ENCODE results near the gene MUC4. TPM values are rescaled to one million over a fixed set of nuclear protein-coding genes. Genes with fewer than 3 reads are reported as not detected.
"Not testable (repeated sequence)": the region's sequence is repeated elsewhere in the genome, so short reads cannot be mapped to it uniquely, and the experiment has no call there.

MUC4 gene
- total RNA-seq, 1 donor from 2014 or later = not detected

DNA sequence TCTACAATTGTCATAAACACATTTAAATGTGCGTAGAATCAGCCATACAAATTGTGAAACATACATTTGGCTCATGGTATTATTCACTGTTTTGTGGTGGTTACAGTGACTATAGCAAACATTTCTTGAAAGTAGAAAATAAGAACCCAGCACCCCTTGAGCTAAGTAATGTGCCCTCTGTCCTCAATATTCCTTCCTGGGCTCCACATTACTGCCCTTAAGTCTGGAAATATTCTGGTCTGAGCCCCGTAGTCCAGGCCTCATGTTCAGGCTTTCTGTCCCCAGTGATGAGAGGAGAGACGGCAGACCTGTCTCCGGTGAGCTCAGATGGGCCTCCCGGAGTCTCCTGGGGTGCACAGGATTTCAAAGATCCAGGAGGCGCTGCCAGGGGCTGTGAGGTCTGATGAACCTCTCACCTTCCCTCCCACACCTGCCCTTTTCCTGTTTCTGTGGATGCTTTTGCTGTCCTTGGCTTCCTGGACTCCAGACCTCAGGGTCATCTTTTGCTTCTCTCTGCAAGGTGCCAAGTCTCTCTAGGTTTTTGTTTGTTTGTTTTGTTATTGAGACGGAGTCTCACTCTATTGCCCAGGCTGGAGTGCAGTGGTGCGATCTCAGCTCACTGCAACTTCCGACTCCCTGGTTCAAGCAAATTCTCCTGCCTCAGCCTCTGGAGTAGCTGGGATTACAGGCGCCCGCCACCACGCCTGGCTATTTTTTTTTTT, 99.8 kb downstream of the MUC4 start:
- intact Hi-C loops (cut with DNase I) = no loop called here
- Histone ChIP-seq H3K4me1 (no peaks in the 10 kb centered on the region), H3K36me3 (peaks cover 40 to 59% of the 10 kb centered on the region in 2 donors), H3K4me3 (no peak overlapping the region), H3K27me3 (no peaks in the 10 kb centered on the region), H3K27ac (no peak overlapping the region), H3K9me3 (no peaks in the 10 kb centered on the region)
- no peak for DNase-seq (ENCODE audit: low spot score in 2 of 2)
- TF ChIP-seq, protein P1, sequence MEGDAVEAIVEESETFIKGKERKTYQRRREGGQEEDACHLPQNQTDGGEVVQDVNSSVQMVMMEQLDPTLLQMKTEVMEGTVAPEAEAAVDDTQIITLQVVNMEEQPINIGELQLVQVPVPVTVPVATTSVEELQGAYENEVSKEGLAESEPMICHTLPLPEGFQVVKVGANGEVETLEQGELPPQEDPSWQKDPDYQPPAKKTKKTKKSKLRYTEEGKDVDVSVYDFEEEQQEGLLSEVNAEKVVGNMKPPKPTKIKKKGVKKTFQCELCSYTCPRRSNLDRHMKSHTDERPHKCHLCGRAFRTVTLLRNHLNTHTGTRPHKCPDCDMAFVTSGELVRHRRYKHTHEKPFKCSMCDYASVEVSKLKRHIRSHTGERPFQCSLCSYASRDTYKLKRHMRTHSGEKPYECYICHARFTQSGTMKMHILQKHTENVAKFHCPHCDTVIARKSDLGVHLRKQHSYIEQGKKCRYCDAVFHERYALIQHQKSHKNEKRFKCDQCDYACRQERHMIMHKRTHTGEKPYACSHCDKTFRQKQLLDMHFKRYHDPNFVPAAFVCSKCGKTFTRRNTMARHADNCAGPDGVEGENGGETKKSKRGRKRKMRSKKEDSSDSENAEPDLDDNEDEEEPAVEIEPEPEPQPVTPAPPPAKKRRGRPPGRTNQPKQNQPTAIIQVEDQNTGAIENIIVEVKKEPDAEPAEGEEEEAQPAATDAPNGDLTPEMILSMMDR (IDR thresholded peaks at IDR 0.05) = no peak

DNA sequence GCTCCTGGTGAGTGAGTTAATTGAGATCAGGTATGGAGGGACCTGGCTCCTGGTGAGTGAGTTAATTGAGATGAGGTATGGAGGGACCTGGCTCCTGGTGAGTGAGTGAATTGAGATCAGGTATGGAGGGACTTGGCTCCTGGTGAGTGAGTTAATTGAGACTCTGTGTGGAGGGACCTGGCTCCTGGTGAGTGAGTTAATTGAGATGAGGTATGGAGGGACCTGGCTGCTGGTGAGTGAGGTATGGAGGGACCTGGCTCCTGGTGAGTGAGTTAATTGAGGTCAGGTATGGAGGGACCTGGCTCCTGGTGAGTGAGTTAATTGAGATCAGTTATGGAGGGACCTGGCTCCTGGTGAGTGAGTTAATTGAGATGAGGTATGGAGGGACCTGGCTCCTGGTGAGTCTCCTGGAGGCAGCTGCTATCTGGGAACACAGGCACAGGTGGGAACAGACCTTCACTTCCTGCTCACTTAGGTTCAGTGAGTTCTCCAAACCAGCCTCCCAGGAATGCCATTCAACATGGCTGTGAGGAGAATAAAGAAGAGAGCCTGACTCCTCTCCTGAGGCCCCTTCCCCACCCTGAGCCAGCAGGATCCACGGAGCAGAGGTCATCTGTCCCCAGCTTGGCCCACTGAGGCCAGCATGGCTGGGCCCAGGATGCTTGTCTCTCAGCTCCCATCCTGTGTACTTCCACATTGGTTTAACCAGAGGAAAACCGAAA, 100.5 kb downstream of the MUC4 start:
- DNase-seq (ENCODE audit: low spot score in 2 of 2); H3K4me3 ChIP-seq; H3K27ac ChIP-seq; H3K9me3 ChIP-seq; H3K4me1 ChIP-seq; H3K27me3 ChIP-seq; intact Hi-C loops (cut with DNase I): not testable (repeated sequence)
- peaks cover 40 to 59% of the 10 kb centered on the region in 2 donors for H3K36me3 ChIP-seq

DNA sequence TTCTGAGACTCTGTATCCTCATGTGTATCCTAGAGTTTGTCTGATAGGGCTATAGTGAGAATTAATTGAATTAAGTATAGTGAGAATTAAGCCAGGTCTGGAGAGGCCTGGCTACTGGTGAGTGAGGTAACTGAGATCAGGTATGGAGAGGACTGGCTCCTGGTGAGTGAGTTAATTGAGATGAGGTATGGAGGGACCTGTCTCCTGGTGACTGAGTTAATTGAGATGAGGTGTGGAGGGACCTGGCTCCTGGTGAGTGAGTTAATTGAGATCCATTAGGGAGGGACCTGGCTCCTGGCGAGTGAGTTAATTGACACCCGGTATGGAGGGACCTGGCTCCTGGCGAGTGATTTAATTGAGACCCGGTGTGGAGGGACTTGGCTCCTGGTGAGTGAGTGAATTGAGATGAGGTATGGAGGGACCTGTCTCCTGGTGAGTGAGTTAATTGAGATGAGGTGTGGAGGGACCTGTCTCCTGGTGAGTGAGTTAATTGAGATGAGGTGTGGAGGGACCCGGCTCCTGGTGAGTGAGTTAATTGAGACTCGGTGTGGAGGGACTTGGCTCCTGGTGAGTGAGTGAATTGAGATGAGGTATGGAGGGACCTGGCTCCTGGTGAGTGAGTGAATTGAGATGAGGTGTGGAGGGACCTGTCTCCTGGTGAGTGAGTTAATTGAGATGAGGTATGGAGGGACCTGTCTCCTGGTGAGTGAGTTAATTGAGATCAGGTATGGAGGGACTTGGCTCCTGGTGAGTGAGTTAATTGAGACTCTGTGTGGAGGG, 101.4 kb downstream of the MUC4 start:
- H3K36me3 ChIP-seq = peaks cover 40 to 53% of the 10 kb centered on the region in 2 donors
- DNase-seq (ENCODE audit: low spot score in 2 of 2); H3K4me1 ChIP-seq; H3K27me3 ChIP-seq; H3K4me3 ChIP-seq; H3K9me3 ChIP-seq; intact Hi-C loops (cut with DNase I); H3K27ac ChIP-seq: not testable (repeated sequence)

DNA sequence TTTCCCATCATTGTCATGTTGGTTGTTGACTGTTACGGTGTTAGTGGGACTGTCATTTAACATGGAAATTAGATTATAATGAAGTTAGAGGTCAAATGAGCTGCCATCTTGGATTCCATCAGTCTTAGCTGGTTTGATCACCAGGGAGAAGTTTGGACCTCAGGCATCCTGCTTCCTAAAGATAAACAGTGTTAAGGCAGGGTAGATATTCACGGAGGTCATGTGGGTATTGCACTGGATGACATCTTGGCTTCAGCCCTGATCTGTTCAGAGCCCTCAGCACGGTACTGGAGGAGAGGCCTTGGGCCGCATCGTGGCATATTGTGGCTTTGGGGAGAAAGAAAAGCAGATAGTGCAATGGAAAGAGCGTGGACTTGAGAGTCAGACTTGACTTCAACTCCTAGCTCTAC, 102.0 kb downstream of the MUC4 start:
- TF ChIP-seq, protein P1 (IDR thresholded peaks at IDR 0.05) = no peak
- no peak for DNase-seq (ENCODE audit: low spot score in 2 of 2)
- intact Hi-C loops (cut with DNase I) = no loop called here

DNA sequence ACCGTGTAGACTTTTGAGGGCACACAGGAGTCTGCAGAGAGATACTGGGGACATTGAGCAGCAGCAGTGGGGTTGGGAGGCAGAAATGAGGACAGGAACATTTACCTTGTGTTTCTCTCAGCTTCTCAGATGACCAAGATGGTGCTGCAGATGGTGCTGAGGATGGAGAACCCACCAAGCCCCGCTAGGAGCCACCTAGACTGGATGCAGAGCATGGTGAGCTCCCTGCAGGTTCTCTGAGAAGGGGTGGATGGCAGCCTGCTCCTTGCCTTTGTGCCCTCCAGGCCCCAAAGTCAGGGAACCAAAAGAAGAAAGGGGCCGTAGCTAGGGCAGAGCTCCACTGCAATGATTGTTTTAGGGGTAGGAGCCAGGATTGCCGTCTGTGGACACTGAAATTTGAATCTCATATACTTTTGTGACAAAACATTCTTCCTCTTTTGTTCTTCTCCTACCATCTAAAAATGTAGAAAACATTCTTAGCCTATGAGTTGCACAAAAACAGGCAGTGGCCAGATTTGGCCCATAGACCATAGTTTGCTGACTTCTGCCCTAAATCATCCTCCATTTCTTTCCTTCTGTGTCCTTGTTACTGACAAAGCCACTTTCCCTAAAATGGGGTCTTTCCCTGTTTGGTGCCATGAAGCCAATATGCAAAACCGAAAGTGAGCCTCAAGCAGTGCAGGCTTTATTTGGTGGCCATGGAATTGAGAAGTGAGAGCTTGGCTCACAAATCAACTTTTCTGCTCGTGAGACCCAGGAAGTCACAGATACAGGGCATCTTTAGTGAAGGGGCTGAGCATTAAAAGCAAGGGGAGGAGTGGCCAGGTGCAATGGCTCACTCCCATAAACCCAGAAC, 102.9 kb downstream of the MUC4 start:
- intact Hi-C loops (cut with DNase I) = no loop called here
- Histone ChIP-seq H3K4me1 (no peaks in the 10 kb centered on the region), H3K9me3 (no peaks in the 10 kb centered on the region), H3K36me3 (peaks cover 30 to 40% of the 10 kb centered on the region in 2 donors), H3K4me3 (no peak overlapping the region), H3K27me3 (no peaks in the 10 kb centered on the region), H3K27ac (no peak overlapping the region)
- no peak for DNase-seq (ENCODE audit: low spot score in 2 of 2)
- TF ChIP-seq, protein P1 (IDR thresholded peaks at IDR 0.05) = no peak

More for the DNA sequence above, 102.0 kb downstream of the MUC4 start:
- Histone ChIP-seq H3K9me3 (no peaks in the 10 kb centered on the region), H3K36me3 (peaks cover 34 to 46% of the 10 kb centered on the region in 2 donors), H3K4me3 (no peak overlapping the region), H3K27me3 (no peaks in the 10 kb centered on the region), H3K27ac (no peak overlapping the region), H3K4me1 (no peaks in the 10 kb centered on the region)

DNA sequence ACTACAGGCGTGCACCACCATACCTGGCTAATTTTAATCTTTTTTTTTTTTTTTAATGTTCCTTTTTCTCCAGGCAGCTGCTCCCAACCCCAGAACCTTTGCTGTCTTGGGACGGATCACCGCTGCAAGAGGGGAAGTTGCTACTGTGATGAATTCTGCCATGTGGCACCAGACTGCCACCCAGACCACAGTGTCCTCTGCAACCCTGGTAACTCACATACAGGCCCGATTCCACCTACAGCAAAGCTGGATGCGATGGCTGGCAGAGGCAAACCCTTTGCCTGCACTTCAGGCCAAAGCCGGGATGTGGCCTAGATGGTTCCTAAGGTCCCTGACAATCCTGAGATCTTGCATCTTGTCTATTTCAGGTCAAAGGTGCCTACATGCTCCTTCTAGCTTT, 103.7 kb downstream of the MUC4 start:
- TF ChIP-seq, protein P1 (IDR thresholded peaks at IDR 0.05) = no peak
- intact Hi-C loops (cut with DNase I) = no loop called here
- Histone ChIP-seq H3K9me3 (no peaks in the 10 kb centered on the region), H3K4me3 (no peak overlapping the region), H3K27me3 (no peaks in the 10 kb centered on the region), H3K27ac (no peak overlapping the region), H3K36me3 (peaks cover 30 to 40% of the 10 kb centered on the region in 2 donors), H3K4me1 (no peaks in the 10 kb centered on the region)
- DNase-seq (ENCODE audit: low spot score in 2 of 2) = no peak

Measured in ascending aorta (tissue), 2 donors.